Hematopoietic multipotent progenitor cell treated with erythropoietin and hydrocortisone succinate and interleukin-3 and kit ligand, for 6 days (in vitro differentiated cells): ENCODE measurements around the gene OPN1SW.

Experiments
- DNase-seq: peaks from one replicate; pipeline ENCODE4 v3.0.0-alpha.2; 2015

Gene OPN1SW

GRCh38 chr7:128792471-128793180, 17.0 kb upstream of the OPN1SW start:
- peak; percentile 83 for DNase-seq

DNA sequence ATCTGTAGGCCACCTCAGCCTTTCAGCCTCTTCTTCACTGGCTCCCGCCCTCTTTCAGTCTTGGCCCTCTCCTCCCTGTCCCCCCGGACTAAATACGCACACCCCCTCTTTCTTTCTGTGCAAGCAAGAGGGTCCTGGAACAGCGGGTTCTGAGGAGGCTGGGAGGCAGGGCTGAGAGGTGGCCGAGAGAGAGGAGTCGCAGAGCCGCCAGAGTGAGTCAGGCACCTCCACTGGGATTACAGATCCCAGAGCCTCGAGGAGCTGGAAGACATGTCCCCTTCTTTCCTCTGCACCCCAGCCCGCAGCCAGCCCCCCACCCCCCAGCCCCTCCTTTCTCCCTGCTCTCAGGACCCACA, 16.4 kb upstream of the OPN1SW start:
- no peak for DNase-seq

DNA sequence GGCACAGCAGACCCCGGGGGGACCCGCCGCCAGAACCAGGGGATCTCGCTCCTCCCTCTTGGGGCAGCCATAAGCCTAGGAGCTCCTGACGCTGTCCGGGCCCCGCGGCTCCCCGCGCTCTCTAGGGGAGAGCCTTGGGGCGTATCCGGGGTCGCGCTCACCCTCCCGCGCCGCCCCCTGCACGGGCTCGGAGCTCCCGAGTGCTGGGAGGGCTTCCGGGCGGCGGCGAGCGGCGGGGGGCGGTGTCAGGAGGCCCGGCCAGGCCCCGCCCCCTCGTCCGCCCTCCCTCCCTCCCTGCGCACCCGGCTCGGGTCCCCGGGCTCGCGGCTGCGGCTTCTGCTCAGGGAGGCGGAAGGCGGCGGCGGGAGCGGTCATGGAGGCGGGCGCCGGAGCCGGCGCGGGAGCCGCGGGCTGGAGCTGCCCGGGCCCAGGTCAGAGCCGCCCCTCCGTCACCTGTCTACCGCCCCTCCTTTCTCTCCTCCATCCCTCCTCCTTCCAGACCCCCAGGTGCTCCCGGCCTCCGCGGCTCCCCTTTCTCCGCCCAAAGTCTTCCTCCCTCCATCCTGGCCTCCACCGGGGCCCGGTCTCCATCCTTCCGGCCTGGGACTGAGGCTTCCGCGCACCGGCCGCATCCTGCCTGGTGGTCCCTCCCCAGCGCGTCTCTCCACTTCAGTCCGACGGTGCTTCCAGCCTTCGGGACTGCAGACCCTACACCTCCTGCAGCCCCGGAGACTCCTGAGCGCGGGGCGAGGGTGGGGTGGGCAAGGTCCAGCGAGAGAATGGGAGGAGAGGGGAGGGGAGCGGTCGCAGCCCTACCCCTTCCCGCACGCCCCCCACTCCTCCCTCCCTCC, 15.8 kb upstream of the OPN1SW start, which contains the start of gene CCDC136:
Gene CCDC136, plus strand, starts transcription at position 848 of the 851 bp plus-strand sequence. CDS start 444 bp downstream, outside the sequence.
- DNase-seq, result peak; percentile 83

- no peak for DNase-seq
Measured at GRCh38 chr7:128790315-128791041, 14.9 kb upstream of the OPN1SW start.

- no peak for DNase-seq
Measured at GRCh38 chr7:128788446-128789412, 13.1 kb upstream of the OPN1SW start.

DNA sequence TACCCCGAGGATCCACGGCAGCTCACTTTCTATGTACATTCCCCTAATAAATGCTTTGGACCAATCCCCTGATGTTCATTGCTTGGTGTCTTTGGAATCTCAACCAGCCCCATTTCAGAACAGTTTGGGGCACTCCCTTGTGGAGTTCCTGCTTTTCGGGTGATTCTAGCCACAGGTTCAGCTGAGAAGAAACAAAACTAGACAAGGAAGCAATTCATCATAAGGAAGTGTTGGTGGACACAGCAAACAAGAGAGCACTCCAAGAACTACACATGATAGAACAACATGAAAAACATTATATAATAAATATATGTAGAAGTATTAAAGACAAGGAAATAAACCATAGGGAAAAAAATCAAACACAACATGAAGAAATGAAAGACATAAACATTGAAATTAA, 10.1 kb upstream of the OPN1SW start:
- DNase-seq, result no peak

GRCh38 chr7:128783143-128783861, 7.7 kb upstream of the OPN1SW start:
- peak; percentile 76 for DNase-seq

GRCh38 chr7:128781851-128782250, 6.3 kb upstream of the OPN1SW start:
- DNase-seq, result no peak

GRCh38 chr7:128781126-128781525, 5.5 kb upstream of the OPN1SW start:
- no peak for DNase-seq

GRCh38 chr7:128778946-128779345, 3.4 kb upstream of the OPN1SW start:
- DNase-seq, result no peak

DNA sequence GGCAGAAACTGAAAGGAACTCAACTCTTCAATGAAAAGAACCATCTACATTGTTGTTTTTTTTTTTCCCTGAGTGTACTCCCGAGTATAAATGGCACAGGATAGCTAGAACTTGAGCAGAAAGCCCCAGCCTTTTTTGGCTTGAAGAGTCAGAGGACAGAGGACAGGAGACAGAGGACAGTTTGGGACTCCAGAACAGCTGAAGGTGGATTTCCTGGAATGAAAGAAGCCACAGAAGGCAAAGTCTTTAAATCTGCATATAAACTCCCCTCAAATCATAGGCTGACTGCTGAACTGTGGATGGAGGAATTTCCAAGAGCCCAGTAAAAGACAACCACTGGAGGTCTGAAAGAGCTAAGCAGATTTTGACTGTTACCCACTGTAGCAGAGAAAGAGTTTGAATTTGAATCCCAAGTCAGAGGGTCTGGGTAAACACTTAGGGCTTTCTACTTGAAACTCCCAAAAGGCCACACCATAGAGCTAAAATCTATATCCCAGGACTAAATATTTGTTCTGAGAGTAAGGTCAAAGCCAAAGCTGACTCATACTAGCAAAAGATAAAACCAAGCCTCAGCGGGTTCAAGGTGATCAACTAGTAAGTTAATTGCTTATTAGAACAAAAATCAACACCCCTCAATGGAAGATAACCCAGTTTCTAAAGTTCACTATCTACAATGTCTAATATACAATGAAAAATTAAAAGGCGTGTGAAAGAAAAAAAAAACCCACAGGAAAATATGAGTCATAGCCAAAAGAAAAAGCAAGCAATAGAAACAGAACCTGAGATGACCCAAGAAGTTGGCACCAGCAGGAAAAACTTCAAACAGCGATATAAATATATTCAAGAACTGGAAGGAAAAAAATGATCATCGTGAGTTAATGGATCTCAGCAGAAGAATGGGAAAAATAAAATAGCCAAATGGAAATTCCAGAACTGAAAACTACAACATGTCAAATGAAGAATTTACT, 1.8 kb upstream of the OPN1SW start:
- DNase-seq, result no peak

DNA sequence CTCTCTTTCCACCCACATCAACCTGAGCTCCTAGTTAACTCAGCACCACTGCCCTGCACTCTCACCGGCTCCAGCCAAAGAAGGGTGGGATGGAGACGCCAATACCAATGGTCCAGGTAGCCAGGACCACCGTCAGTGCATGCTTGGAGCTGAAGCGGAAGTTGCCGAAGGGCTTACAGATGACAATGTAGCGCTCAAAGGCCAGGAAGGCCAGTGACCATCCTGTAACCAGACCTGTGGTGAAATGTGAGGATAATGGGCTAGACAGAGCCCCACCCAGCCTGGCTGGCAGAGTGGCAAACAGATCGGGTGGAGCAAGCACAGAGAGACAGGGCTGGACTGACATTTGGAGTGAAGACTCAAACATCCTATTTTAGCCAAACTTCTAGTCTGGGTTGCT, 673 bp downstream of the OPN1SW start:
- DNase-seq, result peak; percentile 50

- no peak for DNase-seq
Measured at GRCh38 chr7:128774029-128774689, 1.4 kb downstream of the OPN1SW start.

- DNase-seq, result no peak
Measured at GRCh38 chr7:128773604-128774003, 2.0 kb downstream of the OPN1SW start.

- peak; percentile 65 for DNase-seq
Measured at GRCh38 chr7:128770233-128770632, 5.4 kb downstream of the OPN1SW start.

DNA sequence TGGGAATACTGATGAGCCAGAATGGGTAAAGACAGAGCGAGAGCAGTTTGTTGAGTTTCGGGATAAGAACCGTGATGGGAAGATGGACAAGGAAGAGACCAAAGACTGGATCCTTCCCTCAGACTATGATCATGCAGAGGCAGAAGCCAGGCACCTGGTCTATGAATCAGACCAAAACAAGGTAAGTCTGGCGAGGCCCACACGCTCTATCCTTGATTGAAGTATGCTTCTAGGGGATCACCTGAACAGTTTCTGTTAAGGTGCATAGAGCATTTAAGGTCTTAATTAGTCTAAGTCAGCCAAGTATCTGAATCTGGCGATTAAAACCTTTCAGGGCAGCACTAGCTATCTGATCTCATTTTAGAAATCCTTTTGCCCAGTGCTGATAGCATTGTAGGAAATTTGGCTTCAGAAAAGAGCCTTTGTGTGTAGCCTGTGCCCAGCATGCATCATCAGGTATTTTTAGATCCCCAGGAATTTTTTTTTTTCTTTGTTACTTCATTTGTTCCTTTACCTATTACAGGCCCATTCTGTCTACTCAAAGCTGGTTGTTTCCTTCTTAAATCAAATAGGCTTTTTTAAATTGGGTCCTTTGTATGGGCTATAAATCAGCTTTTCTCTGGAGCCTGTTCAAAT, 8.0 kb downstream of the OPN1SW start:
- no peak for DNase-seq

GRCh38 chr7:128763541-128763940, 12.1 kb downstream of the OPN1SW start:
- no peak for DNase-seq

DNA sequence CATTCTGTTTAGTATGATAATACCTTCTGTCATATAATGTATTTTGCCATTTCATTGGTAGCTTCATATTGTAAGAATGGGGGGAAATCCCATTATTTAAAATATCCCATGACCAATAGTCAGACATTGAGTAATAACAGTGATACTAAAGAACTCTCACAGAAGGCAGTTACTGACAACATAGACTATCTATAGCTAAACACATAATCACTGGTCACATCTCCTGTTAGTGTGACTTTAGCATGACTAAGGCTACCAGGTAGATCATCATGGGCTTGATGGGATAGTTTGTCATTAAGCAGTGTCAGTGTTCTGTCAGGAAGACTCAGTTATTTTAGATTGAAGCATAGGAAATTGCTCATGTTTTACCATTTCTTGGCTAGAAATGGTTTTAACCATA, 16.4 kb downstream of the OPN1SW start:
- DNase-seq, result no peak

GRCh38 chr7:128758553-128758952, 17.0 kb downstream of the OPN1SW start:
- DNase-seq, result no peak
